Glutamatergic neuron (in vitro differentiated cells): ENCODE measurements around the gene DPF1. TPM values are rescaled to one million over a fixed set of nuclear protein-coding genes. Genes with fewer than 3 reads are reported as not detected.

Experiments used
- DNase-seq: peaks from one replicate; pipeline ENCODE4 v3.0.0; 2022
- H3K27ac Mint-ChIP-seq: one replicate; pipeline ENCODE4 v1.8.0; 2020; ENCODE audit warnings: mild to moderate bottlenecking, mixed read lengths, inconsistent platforms; ENCODE audit not compliant: unreplicated experiment
- H3K27me3 Mint-ChIP-seq: one replicate; pipeline ENCODE4 v1.8.0; 2020; ENCODE audit warnings: mild to moderate bottlenecking, moderate library complexity, mixed read lengths, inconsistent platforms; ENCODE audit not compliant: unreplicated experiment
- H3K36me3 Mint-ChIP-seq: one replicate; pipeline ENCODE4 v1.8.0; 2020; ENCODE audit warnings: mild to moderate bottlenecking, mixed read lengths, inconsistent platforms; ENCODE audit not compliant: unreplicated experiment
- H3K4me1 Mint-ChIP-seq: one replicate; pipeline ENCODE4 v1.8.0; 2020; ENCODE audit warnings: mild to moderate bottlenecking, low read depth, mixed read lengths, inconsistent platforms; ENCODE audit not compliant: unreplicated experiment
- H3K4me3 Mint-ChIP-seq: one replicate; pipeline ENCODE4 v1.8.0; 2020; ENCODE audit warnings: mild to moderate bottlenecking, mixed read lengths, inconsistent platforms; ENCODE audit not compliant: unreplicated experiment
- H3K9me3 Mint-ChIP-seq: one replicate; pipeline ENCODE4 v1.8.0; 2020; ENCODE audit warnings: mild to moderate bottlenecking, moderate library complexity, mixed read lengths, inconsistent platforms; ENCODE audit not compliant: unreplicated experiment
- total RNA-seq: library from RNA; stranded (reverse); fragmentation: NEBNext Ultra II Directional; extraction: Animal tissue kit (Norgen Biotek cat#: 25700); gene quantifications from one replicate; pipeline ENCODE4 v1.2.1, GENCODE V29; 2021; ENCODE audit not compliant: unreplicated experiment
- TF ChIP-seq, protein P1 (sequence below): fragments of 200-600 bp; sonication (generic); IDR thresholded peaks from one replicate; pipeline ENCODE4 v1.5.0; 2021; ENCODE audit not compliant: partially characterized antibody, unreplicated experiment

The DPF1 gene
- total RNA-seq, 1 donor from 2014 or later: 33.8 TPM

DNA sequence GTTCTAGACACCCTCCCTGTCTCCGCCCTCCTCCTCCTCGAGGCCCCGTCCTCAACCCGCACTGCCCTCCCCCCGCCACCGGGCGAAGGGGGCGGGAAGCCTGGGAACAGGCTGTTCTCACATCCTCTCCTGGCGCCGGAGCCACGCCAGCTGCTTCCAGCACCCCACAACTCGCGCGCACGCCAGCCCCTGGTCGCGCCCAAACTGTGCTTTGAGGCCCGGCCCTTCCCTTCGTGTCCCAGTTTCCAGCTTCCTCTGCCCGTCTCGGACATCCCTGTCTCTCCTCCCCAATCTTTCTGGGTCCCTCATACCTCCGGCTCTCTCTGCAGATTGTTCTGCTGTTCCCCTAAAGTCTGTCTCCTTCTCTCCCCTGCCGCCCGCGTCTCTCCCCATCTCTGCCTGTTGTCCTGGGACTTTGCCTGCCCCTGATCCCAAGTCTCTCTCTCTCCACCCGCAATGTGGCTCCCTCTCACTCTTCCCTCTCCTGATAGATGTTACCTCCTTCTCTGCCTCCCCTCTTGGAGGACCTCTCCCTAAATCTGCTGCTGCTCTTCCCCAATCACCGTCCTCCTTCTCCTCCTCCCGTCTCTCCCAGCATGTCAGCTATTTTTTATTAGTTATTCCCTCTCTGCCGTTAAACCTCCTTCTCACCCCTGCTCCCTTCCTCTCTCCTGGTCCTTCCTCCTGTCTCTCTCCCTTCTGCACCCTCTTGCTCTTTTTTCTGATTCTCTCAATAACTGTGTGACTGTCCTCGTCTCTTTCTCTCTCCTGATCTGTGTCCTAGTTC lies 14.2 kb downstream of the DPF1 start:
- peak overlapping the region; percentile 90 for H3K4me3 Mint-ChIP-seq

DNA sequence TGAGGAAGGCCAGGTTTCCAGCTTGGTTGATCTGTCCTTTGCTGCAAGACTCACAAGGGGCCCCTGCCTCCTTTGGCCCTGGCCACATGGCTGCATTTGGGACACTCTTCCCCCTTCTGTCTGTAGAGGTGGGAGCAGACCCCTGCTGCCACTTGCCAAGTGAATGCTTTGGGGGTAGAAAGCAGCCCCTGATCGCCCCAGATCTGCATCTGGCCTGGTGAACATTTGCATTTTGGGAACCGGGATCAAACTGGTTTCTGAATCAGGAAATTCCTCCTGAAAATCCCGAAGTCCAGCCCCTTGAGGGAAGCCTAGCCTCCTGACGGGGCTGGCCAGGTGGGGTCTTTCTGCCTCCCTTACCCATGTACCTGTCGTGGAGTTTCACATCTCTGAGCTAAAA lies 14.9 kb downstream of the DPF1 start:
- Mint-ChIP-seq H3K4me3 (peak overlapping the region; percentile 11), H3K27me3 (peaks cover 8% of the 10 kb centered on the region), H3K9me3 (peaks cover 15% of the 10 kb centered on the region), H3K4me1 (peaks cover 11% of the 10 kb centered on the region), H3K27ac (peak overlapping the region; percentile 22), H3K36me3 (no peaks in the 10 kb centered on the region)
- TF ChIP-seq, protein P1, sequence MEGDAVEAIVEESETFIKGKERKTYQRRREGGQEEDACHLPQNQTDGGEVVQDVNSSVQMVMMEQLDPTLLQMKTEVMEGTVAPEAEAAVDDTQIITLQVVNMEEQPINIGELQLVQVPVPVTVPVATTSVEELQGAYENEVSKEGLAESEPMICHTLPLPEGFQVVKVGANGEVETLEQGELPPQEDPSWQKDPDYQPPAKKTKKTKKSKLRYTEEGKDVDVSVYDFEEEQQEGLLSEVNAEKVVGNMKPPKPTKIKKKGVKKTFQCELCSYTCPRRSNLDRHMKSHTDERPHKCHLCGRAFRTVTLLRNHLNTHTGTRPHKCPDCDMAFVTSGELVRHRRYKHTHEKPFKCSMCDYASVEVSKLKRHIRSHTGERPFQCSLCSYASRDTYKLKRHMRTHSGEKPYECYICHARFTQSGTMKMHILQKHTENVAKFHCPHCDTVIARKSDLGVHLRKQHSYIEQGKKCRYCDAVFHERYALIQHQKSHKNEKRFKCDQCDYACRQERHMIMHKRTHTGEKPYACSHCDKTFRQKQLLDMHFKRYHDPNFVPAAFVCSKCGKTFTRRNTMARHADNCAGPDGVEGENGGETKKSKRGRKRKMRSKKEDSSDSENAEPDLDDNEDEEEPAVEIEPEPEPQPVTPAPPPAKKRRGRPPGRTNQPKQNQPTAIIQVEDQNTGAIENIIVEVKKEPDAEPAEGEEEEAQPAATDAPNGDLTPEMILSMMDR: no peak
- DNase-seq: no peak

More for the DNA sequence above, 14.2 kb downstream of the DPF1 start:
- H3K4me1 Mint-ChIP-seq: peaks cover 11% of the 10 kb centered on the region
- DNase-seq: peak; percentile 48
- no peaks in the 10 kb centered on the region for H3K36me3 Mint-ChIP-seq
- peaks cover 8% of the 10 kb centered on the region for H3K27me3 Mint-ChIP-seq
- H3K27ac Mint-ChIP-seq: peak overlapping the region; percentile 64
- H3K9me3 Mint-ChIP-seq: peaks cover 15% of the 10 kb centered on the region
- TF ChIP-seq, protein P1: no peak

DNA sequence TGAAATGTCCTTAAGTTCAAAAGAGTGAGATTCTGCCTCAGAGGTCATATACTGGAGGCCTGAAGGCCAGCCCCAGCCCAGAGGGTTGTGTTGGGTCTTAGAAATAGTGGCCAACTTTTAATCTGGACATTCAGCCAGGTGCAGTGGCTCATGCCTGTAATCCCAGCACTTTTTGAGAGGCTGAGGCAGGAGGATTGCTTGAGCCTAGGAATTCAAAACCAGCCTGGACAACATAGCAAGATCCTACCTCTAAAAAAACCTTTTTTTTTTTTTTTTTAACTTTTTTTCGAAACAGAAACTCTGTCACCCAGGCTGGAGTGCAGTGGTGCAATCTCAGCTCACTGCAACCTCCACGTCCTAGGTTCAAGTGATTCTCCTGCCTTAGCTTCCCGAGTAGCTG lies 15.5 kb downstream of the DPF1 start:
- H3K36me3 Mint-ChIP-seq: no peaks in the 10 kb centered on the region
- H3K9me3 Mint-ChIP-seq: peaks cover 14% of the 10 kb centered on the region
- peaks cover 8% of the 10 kb centered on the region for H3K27me3 Mint-ChIP-seq
- no peak overlapping the region for H3K27ac Mint-ChIP-seq
- peaks cover 11% of the 10 kb centered on the region for H3K4me1 Mint-ChIP-seq
- DNase-seq: no peak
- TF ChIP-seq, protein P1: no peak
- no peak overlapping the region for H3K4me3 Mint-ChIP-seq

DNA sequence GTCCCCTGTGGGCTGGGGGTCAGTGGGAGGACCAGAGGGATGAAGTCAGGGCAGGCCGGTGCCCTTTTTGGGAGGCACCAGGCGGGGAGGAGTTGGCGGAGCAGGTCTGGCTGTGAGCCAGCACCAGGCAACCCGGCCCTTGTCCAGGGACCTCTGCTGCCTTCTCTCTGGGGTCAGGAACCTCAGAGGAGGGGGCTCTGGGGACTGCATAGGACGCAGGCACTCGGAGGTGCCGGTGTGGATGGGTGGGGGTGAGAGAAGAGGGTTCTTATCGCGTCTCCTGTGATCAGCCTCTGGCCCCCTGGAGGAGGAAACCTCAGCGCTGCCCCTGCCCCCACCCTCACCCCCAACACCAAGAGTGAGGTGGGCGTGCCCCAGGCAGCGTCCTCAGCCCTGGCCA lies 16.5 kb downstream of the DPF1 start:
- Mint-ChIP-seq H3K4me1 (peaks cover 15% of the 10 kb centered on the region), H3K9me3 (peaks cover 18% of the 10 kb centered on the region), H3K27ac (no peak overlapping the region), H3K27me3 (peaks cover 12% of the 10 kb centered on the region), H3K4me3 (no peak overlapping the region), H3K36me3 (no peaks in the 10 kb centered on the region)
- no peak for DNase-seq
- TF ChIP-seq, protein P1: no peak

DNA sequence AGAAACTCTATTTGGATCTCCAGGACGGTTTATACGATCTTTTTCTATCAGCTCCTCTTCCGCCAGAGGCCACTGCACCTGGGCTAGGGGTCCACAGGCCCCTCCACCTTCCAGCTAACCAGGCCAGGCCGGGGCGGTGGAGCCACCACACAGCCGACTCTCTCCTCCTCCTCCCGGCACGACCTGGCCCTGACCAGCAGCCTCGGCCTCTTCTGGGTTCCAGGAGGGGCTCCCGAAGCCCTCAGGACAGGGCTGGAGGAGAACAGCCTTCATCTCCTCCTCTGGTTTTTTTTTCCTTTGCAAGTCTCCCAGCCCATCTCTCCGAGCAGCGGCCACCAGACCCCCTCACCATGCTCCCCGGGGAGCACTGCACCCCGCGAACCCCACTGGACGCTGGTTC lies 17.1 kb downstream of the DPF1 start:
- Mint-ChIP-seq H3K4me3 (peak overlapping the region; percentile 30), H3K9me3 (peaks cover 18% of the 10 kb centered on the region)
- TF ChIP-seq, protein P1: no peak

More for the DNA sequence above, 17.1 kb downstream of the DPF1 start:
- peaks cover 15% of the 10 kb centered on the region for H3K4me1 Mint-ChIP-seq
- DNase-seq: no peak
- no peaks in the 10 kb centered on the region for H3K36me3 Mint-ChIP-seq
- no peak overlapping the region for H3K27ac Mint-ChIP-seq
- H3K27me3 Mint-ChIP-seq: peaks cover 13% of the 10 kb centered on the region
